Stimulated activated CD4-positive, alpha-beta T cell treated with anti-CD3 and anti-CD28 coated beads, Interleukin-4, amount 100 ng/mL, for 4 hours (primary cell): ENCODE data around the gene MAGI3.
"Not testable (repeated sequence)": the region's sequence is repeated elsewhere in the genome, so short reads cannot be mapped to it uniquely, and the experiment has no call there.

Source experiments
- DNase-seq, 2 experiments: peaks; one replicate each; pipeline ENCODE4 v3.0.0-alpha.2; 2020

The MAGI3 gene

DNA sequence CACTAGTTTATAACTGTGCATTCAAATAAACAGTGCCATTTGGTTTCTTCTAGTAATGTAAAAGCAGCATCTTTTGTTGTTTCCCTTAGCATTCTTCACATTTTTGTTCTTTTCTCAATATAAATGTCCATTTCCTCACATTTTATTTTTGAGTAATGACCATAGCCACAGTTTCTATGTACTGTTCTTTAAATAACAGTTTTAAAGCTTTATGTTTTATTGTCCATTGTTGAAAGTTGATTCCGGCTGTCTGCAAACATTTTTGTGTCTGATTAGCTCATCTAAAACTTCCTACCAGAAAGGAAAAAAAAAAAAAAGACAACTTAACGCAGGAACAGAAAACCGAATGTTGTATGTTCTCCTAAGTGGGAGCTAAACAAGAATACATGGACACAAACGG, 139.7 kb downstream of the MAGI3 start:
- DNase-seq = no peak

DNA sequence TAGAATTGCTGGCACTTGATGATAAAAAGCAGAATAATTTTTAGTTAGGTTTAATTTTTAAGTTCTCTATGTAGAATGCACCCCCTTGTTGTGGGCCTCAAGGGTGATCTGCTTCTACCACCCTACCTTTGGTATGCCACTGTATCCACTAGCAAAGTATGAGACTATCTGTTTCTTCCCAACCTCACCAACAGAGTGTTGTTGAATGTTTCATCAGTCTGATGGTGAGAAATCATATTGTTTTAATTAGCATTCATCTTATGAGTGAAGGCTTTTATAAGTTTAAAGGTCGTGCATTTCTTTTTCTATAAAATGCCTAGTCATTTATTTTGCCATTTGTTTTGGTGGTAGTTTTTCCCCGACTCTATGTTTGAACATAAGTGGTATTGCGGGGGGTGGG, 141.0 kb downstream of the MAGI3 start:
- DNase-seq = no peak

DNA sequence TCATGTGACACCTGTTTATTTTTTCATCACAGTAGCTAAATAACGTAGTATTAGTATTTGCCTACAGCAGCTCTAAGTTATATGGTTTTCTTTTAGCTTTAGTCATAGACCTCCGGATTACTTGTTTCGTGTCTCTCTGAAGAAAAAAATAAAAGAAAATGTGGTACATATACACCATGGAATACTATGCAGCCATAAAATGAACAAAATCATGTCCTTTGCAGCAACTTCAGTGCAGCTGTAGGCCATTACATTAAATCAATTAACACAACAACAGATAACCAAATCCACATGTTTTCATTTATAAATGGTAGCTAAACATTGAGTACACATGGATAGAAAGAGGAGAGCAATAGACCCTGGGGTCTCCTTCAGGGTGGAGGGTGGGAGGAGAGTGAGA, 142.7 kb downstream of the MAGI3 start:
- DNase-seq = no peak

DNA sequence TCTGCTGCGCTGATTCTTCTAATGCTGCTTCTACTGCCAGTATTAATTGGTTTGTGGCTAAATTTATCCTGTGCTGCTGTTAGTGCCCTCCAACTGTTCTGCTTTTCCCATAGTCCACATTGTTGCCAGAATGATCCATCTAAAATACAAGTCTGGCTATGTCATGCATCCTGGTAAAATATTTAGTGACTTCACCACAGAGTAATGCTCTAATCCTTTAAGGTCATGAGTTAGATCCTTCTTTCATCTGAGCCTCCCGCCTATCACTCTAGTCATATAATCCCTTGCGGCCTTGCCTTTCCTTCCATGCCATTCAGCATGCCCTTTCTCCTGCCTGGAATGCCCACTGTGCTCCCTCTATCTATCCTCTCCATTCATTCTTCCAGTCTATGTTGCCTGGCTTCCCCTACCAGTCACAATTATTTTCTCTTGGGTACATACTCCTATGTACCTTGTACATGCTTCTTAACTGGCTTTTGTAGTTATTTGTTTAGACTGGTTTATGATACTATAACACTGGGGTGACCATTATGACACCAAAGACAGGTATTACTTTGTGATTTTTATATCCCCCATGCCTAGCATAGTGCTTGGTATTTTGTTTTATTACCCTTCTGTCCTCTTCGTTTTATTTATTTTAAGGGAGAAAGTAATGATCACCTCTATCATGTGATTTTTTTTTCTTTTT, 144.0 kb downstream of the MAGI3 start:
- no peak for DNase-seq

DNA sequence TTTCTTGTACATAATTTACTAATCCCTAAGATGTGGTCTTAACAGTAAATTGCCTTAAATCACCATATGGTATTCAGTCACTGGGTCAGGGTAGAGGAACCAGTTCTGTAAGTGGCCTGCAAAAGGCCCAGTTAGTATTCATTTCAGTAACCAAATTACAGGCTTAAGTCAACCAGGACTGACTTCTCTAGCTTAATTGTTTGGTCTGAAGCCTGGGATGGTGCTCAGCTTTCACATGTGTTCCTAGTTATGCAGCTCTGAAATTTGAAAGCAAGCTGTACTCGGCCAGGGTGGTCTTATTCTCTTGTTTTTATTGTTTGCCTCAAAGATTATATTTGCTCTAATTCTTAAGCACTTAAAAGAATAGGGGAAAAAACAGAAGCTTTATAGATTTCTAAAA, 144.6 kb downstream of the MAGI3 start:
- no peak for DNase-seq

DNA sequence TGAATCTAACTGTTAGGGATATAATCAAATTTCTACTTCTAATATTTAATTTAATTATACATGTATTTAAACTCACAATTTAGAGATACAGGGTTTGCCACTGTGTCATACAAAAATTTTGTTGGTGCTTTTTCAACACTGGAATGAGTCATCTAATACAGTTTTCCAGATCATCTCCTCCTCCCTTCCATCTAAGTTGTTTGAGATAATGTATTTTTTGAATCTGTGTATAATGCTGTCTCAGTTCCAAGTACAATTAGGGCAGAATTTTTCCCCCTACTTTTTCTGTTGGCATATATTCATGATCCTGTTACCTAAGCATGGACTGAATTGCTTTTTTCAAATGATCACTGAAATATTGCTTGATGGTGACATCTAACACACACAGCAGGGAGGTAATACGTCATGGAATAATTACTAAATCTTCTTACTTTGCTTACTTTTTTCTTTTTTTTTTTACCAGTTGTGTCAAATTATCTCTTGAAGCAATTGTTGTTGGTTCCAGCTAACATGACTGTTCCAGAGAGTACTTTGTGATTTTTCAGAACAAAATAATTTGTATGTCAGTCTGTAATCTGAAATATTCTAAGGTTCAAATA, 146.0 kb downstream of the MAGI3 start:
- no peak for DNase-seq

DNA sequence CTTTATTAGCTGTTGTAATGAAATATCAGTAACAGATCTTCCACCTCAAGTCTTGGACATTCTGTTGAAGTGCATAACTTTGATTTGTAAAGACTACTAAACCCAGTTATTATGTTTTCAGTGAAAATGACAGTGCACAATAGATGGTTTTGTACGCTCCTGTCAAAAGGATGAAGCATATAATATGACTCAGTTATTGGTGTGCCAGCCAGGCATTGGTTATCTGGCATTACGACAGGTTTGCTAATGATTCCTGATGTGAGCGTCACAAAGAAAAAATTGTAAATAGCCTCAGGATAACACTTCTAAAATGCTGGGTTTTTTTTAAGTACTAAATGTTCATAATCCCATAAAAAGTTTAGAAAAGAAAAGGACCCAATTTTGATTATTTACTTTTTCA, 147.9 kb downstream of the MAGI3 start:
- DNase-seq = no peak

DNA sequence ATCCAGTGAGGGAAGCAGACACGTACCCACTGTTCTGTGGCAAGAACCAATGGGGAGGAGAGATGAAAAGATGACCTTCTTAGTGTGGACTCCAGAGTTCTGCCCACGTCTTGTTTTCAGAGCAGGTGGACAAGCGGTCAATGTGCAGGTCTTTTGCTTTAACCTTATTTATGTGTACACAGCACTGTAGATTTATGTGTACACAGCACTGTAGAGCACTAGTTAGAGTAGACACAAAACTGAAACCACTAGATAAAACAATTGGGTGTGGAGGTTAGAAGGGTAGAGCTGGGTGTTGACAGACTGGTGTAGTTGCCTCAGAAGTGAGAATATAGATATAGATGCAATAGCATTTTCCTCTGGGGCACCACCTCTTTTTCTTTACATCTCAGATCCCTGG, 150.0 kb downstream of the MAGI3 start:
- DNase-seq = no peak

DNA sequence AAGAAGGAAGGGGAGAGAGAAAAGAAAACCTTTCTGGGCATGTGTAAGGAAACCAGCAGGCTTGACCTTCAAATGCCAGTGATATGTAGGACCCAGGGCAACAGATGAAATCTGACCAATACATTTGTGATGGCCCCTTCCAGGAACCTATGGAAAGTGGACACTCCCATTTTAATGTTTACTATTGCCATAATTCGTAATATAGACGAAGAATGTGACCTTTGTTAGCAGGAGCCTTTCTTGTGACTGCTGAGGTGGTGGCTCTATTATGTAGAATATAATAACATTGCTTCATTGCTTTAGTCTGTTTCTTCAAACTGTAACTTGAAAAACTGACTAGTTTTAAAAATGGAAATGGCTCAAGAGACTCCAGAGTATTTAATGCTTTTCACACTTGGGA, 150.8 kb downstream of the MAGI3 start:
- no peak for DNase-seq

DNA sequence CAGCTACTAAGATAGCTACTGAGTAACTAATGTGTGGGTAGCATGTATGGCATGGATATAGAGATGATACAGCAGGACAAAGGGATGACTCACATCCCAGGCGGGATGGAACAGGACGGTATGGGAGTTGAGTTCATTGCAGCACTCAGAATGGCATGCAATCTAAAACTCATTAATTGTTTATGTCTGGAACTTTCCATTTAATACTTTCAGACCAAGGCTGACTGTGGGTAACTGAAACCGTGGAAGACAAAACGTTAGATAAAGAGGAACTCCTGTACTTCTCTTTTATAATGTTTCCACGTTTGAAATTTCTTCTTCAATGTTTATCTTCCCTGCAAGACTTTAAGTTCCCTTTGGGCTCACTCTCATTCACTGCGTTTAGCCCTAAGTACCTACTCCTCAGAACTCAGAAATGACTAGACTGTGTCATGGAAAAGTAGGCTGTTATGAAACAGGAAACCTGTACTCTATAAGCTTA, 151.9 kb downstream of the MAGI3 start:
- DNase-seq = no peak

DNA sequence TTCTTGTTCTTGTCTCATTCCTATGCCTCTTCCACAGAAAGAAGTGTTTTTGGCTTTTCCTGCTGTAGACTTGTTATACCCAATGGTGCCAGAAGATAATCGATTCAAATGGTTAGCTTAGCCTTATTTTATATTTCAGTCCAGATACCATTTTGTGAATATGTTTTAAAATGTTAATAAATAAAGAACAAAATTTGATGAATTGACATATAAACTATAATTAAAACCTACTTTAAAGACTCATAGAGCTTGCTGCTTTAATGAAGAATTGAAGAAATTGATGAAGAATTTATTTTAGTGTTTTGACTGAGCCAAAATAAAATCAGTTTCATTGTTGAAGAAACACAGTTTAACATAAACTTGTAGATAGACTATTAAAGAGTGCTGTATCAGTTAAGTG, 152.8 kb downstream of the MAGI3 start:
- DNase-seq = no peak

DNA sequence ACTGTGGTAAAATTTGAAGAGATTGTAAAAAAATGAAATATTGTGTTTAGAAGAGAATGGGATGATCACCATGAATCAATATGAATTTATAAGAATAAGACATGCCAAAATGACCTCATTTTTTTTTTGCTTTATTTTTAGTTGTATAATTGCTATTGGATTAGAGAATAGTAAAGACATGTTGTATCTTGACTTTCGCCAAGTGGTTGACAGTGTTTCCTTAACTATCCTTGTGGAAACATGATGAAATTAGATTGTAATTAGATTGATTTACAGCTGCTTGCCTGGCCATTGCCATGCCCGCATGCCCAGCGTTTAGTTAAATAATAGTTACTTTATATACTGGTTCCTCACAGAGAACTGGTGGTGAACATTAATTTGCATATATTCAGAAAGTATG, 154.9 kb downstream of the MAGI3 start:
- DNase-seq = no peak

DNA sequence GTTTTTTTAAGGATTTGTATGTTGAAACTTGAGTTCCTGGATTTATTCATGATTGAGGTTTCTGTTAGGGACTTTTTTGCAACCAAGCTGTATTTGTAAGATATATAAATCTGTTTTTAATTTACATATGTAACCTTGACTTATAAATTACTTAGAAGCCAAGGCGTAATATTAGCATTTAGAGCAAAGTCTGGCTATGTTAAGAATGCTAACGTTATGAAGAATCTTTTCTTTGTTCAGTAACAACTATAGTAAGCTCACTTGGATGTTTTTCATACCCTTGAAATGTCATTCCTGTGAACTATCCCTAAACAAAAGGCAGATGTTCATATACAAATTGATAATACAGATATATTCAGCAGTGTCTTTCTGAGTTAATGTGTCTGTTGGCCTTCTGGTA, 155.3 kb downstream of the MAGI3 start:
- DNase-seq = no peak

DNA sequence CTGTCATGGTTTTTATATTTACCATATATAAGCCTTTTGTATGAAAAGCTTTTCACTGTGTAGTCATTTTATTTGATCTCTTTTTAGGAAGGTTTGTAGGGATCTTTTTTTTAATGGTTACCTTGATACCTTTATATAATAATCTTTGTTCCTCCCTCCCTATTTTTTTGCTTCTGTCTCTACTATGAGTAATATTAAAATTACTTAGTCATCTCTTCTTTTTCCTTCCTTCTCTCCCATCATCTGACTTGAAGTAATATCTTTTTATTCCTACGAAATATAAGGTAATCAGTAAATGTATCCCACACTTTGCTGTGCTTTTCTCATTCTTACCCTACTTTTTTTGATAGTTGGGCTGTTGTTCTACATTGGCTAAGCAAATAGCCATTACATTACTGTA, 161.4 kb downstream of the MAGI3 start:
- DNase-seq = no peak

DNA sequence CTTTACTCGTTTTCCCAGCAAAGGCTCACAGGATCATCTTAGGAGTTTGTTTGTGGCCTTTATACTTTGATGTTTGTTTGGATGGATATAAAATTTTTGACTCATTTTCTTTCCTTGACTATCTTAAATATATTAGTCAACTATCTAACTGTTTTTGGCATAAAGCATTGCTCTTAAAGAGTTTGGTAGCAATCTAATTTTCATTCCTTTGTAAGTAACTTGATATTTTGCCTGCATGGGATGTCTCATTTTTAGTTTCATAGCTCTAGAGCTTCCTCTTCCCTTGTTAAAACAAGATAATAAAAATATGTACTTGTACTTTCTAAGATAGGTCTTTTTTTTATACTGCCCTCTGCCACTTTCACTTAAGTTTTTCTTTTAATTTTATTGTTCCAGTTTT, 161.9 kb downstream of the MAGI3 start:
- no peak for DNase-seq

DNA sequence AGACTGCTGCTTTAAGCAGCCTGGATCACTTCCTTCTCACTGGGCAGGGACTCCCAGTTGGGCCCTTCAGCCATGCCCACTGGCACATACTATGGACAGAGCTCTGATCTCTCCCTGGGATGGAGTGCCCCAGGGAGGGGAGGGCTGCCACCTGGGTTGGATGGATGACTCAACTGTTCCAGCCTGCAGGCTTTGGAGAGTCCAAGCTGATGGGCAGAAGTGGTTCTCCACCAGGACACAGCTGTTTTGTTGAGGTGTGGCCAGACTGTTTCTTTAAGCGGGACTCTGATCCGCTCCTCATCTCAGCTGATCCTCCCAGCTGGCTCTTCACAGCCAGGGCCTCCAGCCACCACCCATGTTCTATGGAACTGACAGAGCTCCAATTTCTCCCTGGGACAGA, 166.9 kb downstream of the MAGI3 start:
- DNase-seq = no peak

DNA sequence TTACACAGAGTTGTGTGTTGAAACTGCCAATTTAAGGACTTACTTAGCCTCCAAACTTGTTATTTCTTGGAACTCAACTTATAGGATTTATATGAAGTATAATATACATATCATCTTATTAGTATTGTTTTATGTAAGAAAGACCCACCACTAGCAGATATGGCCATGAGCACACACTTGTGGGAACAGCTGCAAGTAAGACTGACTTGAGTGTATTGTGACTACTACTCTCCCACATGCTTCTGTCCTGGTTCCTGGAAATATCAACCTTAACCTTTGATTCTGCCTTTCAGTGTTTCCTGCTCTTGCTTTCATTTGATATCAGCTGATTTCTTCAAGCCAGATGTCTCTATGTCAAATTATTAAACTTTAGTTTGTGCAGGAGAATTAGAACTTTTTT, 175.3 kb downstream of the MAGI3 start:
- DNase-seq = no peak

DNA sequence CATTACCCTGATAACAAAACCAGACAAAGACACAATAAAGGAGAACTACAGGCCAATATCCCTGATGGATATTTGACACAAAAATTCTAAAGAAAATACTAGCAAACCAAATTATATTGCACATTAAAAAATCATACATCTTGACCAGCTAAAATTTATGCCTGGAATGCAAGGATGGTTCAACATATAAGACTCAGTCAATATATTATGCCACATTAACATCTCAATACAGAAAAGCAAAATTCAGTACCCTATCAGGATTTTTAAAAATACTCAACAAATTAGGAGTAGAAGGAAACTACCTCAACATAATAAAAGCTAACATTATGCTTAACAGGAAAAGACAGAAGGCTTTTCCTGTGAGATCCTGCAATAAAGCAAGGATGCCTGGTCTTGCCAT, 177.1 kb downstream of the MAGI3 start:
- DNase-seq = no peak

DNA sequence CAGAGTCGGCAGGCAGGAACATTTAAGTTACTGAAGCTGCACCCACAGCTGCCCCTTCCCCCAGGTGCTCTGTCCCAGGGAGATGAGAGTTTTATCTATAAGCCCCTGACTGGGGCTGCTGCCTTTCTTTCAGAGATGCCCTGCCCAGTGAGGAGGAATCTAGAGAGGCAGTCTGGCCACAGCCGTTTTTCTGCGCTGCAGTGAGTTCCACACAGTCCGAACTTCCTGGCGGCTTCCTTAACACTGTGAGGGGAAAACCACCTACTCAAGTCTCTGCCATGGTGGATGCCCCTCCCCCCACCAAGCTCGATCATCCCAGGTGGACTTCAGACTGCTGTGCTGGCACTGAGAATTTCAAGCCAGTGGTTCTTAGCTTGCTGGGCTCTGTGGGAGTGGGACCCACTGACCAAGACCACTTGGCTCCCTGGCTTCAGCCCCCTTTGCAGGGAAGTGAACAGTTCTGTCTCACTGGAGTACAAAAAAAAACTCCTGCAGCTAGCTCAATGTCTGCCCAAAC, 185.5 kb downstream of the MAGI3 start:
- DNase-seq = not testable (repeated sequence)

DNA sequence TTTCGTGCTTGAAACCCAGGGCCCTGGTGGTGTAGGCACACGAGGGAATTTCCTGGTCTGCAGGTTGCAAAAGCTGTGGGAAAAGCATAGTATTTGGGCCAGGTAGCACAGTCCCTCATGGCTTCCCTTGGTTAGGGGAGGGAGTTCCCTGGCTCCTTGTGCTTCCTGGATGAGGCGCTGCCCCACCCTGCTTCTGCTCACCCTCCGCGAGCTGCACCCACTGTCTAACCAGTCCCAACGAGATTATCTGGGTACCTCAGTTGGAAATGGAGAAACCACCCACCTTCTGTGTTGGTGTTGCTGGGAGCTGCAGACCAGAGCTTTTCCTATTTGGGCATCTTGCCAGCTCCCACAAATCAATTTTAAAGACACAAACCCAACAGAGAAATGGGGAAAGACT, 186.0 kb downstream of the MAGI3 start:
- DNase-seq = no peak

DNA sequence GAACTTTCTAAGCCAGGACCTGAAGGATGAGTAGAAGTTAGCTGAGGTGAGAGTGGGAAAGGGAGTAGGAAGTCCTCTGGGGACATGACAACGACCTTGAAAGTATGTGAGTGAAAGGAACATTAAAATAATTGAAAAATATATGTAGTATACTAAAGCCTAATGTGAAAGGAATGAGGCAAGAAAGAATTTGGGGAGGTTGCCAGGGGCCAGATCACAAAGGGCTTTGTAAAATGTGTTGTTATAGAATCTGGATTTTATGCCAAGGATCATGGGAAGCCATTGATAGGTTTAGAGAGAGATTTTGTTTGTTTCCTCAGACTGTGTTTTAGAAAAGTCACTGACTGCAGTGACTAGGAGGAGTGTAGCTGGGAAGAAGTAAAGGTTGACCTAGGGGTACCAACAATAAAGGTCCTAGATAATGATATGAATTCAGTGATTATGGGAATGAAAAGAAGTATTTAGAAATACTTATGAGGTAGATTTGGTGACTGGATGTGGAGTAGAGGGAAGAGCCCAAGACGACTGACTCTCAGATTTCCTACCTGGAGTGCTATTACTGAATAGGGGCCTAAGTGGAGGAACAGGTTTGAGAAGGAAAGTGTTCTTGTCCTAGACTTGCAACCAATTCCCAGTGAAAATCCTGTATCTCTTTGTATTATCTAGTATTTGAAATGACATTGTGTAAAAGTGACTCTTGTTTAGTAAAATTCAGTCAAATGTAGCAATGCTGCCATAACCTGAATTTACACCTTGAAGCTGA, 189.1 kb downstream of the MAGI3 start:
- DNase-seq = no peak

DNA sequence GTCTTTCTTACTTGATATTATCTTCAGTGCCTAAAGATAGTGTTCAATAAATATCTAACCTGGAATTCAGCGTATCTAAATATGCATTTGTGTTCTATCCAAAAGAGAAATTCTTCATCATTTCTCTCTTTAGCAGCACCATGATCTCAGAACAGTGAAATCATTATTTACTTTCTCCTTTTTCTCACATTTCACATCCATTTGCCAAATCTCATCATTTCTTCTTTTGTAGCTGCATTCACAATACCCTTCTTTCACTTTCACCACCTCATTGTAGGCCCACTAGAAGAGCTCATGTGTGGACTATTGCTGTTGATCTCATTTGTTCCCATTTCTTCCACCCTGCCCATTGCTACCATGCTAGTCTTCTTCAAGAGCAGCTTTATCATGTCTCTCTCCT, 191.0 kb downstream of the MAGI3 start:
- DNase-seq = no peak

DNA sequence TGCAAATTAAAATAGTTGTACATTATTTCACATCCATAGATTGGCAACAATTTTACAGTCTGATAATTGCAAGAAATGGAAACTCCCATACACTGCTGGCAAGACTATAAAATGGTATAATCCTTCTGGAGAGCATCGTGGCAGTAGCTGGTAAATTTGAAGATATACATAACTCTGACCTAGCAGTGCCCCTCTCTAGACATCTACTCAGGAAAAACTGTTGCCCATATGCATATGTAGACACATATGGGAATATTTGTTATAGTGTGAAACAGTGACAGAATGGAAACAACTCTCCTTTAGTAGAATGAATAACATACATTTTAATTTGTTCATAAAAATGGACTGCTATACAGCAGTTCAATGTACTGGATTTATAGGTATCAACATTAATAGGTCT, 191.8 kb downstream of the MAGI3 start:
- DNase-seq = no peak

DNA sequence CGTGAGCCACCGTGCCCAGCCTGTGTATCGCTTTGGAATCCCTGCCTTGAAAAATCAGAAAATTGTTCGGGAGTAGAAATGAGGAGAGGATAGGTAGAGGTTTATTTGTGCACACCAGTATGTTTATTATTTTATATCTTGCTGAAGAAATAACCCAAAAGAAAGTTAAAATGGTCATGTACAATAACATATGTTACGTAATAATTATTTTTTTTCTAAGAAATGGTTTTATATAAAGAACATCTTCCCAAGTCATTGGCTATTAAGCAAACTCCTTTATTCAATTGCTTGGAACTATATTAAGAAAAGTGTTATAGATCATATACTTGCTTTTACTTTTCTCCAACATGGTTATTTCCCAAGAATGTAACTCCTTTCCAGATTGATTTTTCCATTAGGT, 197.2 kb downstream of the MAGI3 start:
- DNase-seq = no peak
